ENCODE results near the gene PTPN23. TPM values are rescaled to one million over a fixed set of nuclear protein-coding genes. Genes with fewer than 3 reads are reported as not detected.
A peak's percentile ranks its signal among the peaks of the same experiment; 100 is the strongest.
"Not testable (repeated sequence)": the region's sequence is repeated elsewhere in the genome, so short reads cannot be mapped to it uniquely, and the experiment has no call there.

PTPN23 gene
- total RNA-seq, 1 donor from 2014 or later = 40.3 TPM

GRCh38 chr3:47365213-47366153 lies 15.3 kb upstream of the PTPN23 start:
- Mint-ChIP-seq H3K9me3 (ENCODE audit: unreplicated experiment) (peaks cover 3% of the 10 kb centered on the region), H3K4me1 (ENCODE audit: low read depth, unreplicated experiment) (no peaks in the 10 kb centered on the region), H3K27me3 (ENCODE audit: low read depth, unreplicated experiment) (peaks cover 4% of the 10 kb centered on the region), H3K4me3 (ENCODE audit: unreplicated experiment) (no peak overlapping the region), H3K27ac (ENCODE audit: unreplicated experiment) (no peak overlapping the region), H3K36me3 (ENCODE audit: low read depth, unreplicated experiment) (peaks cover 5% of the 10 kb centered on the region)
- Histone ChIP-seq H3K4me2 (ENCODE audit: low read length) (peak overlapping the region; percentile 3), H3K9me3 (ENCODE audit: insufficient read depth, low read depth, low read length) (no peaks in the 10 kb centered on the region), H3K27me3 (ENCODE audit: insufficient read depth, low read length) (no peaks in the 10 kb centered on the region), H3K9ac (ENCODE audit: low read length) (no peak overlapping the region), H3K27ac (ENCODE audit: low read depth, low read length) (no peak overlapping the region), H2AFZ (ENCODE audit: low read depth, low read length) (no peak overlapping the region), H3K4me1 (ENCODE audit: insufficient read depth, low read length) (no peaks in the 10 kb centered on the region), H3K36me3 (ENCODE audit: insufficient read depth, low read length) (no peaks in the 10 kb centered on the region), H4K20me1 (ENCODE audit: insufficient read depth, low read length) (no peaks in the 10 kb centered on the region), H3K4me3 (ENCODE audit: insufficient read depth, low read depth, low read length) (no peak overlapping the region), H3K79me2 (ENCODE audit: insufficient read depth, low read length) (no peaks in the 10 kb centered on the region)
- no peak for TF ChIP-seq EZH2 (IDR thresholded peaks at IDR 0.05; ENCODE audit: insufficient read depth, low read length)
- TF ChIP-seq CTCF (IDR thresholded peaks at IDR 0.05; ENCODE audit: insufficient read depth, low read depth, low read length) = no peak
- FAIRE-seq = peak; percentile 67
- peak; percentile 71 for DNase-seq (ENCODE audit: low read depth)

- Mint-ChIP-seq H3K9me3 (ENCODE audit: unreplicated experiment) (peaks cover 2% of the 10 kb centered on the region), H3K36me3 (ENCODE audit: low read depth, unreplicated experiment) (peaks cover 5% of the 10 kb centered on the region), H3K4me3 (ENCODE audit: unreplicated experiment) (no peak overlapping the region), H3K4me1 (ENCODE audit: low read depth, unreplicated experiment) (no peaks in the 10 kb centered on the region), H3K27ac (ENCODE audit: unreplicated experiment) (no peak overlapping the region), H3K27me3 (ENCODE audit: low read depth, unreplicated experiment) (peaks cover 6% of the 10 kb centered on the region)
- H3K27ac ChIP-seq (ENCODE audit: low read depth, low read length) = no peak overlapping the region
- H3K79me2 ChIP-seq (ENCODE audit: insufficient read depth, low read length) = no peaks in the 10 kb centered on the region
- no peak for TF ChIP-seq CTCF (IDR thresholded peaks at IDR 0.05; ENCODE audit: insufficient read depth, low read depth, low read length)
- TF ChIP-seq EZH2 (IDR thresholded peaks at IDR 0.05; ENCODE audit: insufficient read depth, low read length) = no peak
- H3K9ac ChIP-seq (ENCODE audit: low read length) = no peak overlapping the region
- FAIRE-seq (no peak), DNase-seq (ENCODE audit: low read depth) (no peak)
- H3K36me3 ChIP-seq (ENCODE audit: insufficient read depth, low read length) = no peaks in the 10 kb centered on the region
- no peak overlapping the region for H3K4me2 ChIP-seq (ENCODE audit: low read length)
- no peaks in the 10 kb centered on the region for H3K9me3 ChIP-seq (ENCODE audit: insufficient read depth, low read depth, low read length)
- H3K4me3 ChIP-seq (ENCODE audit: insufficient read depth, low read depth, low read length) = no peak overlapping the region
- no peaks in the 10 kb centered on the region for H3K27me3 ChIP-seq (ENCODE audit: insufficient read depth, low read length)
- H3K4me1 ChIP-seq (ENCODE audit: insufficient read depth, low read length) = no peaks in the 10 kb centered on the region
- no peaks in the 10 kb centered on the region for H4K20me1 ChIP-seq (ENCODE audit: insufficient read depth, low read length)
- no peak overlapping the region for H2AFZ ChIP-seq (ENCODE audit: low read depth, low read length)
These were observed 14.0 kb upstream of the PTPN23 start for GRCh38 chr3:47366833-47367232.

GRCh38 chr3:47367631-47368030 lies 13.2 kb upstream of the PTPN23 start:
- DNase-seq (ENCODE audit: low read depth) (no peak), FAIRE-seq (no peak)
- no peak overlapping the region for H3K27ac ChIP-seq (ENCODE audit: low read depth, low read length)
- H3K4me1 ChIP-seq (ENCODE audit: insufficient read depth, low read length) = no peaks in the 10 kb centered on the region
- no peaks in the 10 kb centered on the region for H3K9me3 ChIP-seq (ENCODE audit: insufficient read depth, low read depth, low read length)
- H3K9me3 Mint-ChIP-seq (ENCODE audit: unreplicated experiment) = peaks cover 2% of the 10 kb centered on the region
- H3K4me1 Mint-ChIP-seq (ENCODE audit: low read depth, unreplicated experiment) = no peaks in the 10 kb centered on the region
- TF ChIP-seq CTCF (IDR thresholded peaks at IDR 0.05; ENCODE audit: insufficient read depth, low read depth, low read length) (no peak), EZH2 (IDR thresholded peaks at IDR 0.05; ENCODE audit: insufficient read depth, low read length) (no peak)
- peaks cover 5% of the 10 kb centered on the region for H3K36me3 Mint-ChIP-seq (ENCODE audit: low read depth, unreplicated experiment)
- H3K4me2 ChIP-seq (ENCODE audit: low read length) = no peak overlapping the region
- no peaks in the 10 kb centered on the region for H4K20me1 ChIP-seq (ENCODE audit: insufficient read depth, low read length)
- H3K36me3 ChIP-seq (ENCODE audit: insufficient read depth, low read length) = no peaks in the 10 kb centered on the region
- H3K27ac Mint-ChIP-seq (ENCODE audit: unreplicated experiment) = no peak overlapping the region
- H3K9ac ChIP-seq (ENCODE audit: low read length) = no peak overlapping the region
- peaks cover 6% of the 10 kb centered on the region for H3K27me3 Mint-ChIP-seq (ENCODE audit: low read depth, unreplicated experiment)
- H3K4me3 Mint-ChIP-seq (ENCODE audit: unreplicated experiment) = no peak overlapping the region
- no peaks in the 10 kb centered on the region for H3K27me3 ChIP-seq (ENCODE audit: insufficient read depth, low read length)
- H2AFZ ChIP-seq (ENCODE audit: low read depth, low read length) = no peak overlapping the region
- no peaks in the 10 kb centered on the region for H3K79me2 ChIP-seq (ENCODE audit: insufficient read depth, low read length)
- H3K4me3 ChIP-seq (ENCODE audit: insufficient read depth, low read depth, low read length) = no peak overlapping the region

- not testable (repeated sequence) for H3K36me3 ChIP-seq (ENCODE audit: insufficient read depth, low read length); H3K9ac ChIP-seq (ENCODE audit: low read length); H3K27ac ChIP-seq (ENCODE audit: low read depth, low read length); H3K9me3 ChIP-seq (ENCODE audit: insufficient read depth, low read depth, low read length); H3K9me3 Mint-ChIP-seq (ENCODE audit: unreplicated experiment); H3K27ac Mint-ChIP-seq (ENCODE audit: unreplicated experiment); H3K79me2 ChIP-seq (ENCODE audit: insufficient read depth, low read length); H3K4me2 ChIP-seq (ENCODE audit: low read length); DNase-seq (ENCODE audit: low read depth); H3K4me3 ChIP-seq (ENCODE audit: insufficient read depth, low read depth, low read length); FAIRE-seq; H4K20me1 ChIP-seq (ENCODE audit: insufficient read depth, low read length); H3K4me1 Mint-ChIP-seq (ENCODE audit: low read depth, unreplicated experiment); H3K27me3 Mint-ChIP-seq (ENCODE audit: low read depth, unreplicated experiment); H3K4me1 ChIP-seq (ENCODE audit: insufficient read depth, low read length); H3K36me3 Mint-ChIP-seq (ENCODE audit: low read depth, unreplicated experiment); H3K27me3 ChIP-seq (ENCODE audit: insufficient read depth, low read length); H3K4me3 Mint-ChIP-seq (ENCODE audit: unreplicated experiment); H2AFZ ChIP-seq (ENCODE audit: low read depth, low read length)
These were observed 10.8 kb upstream of the PTPN23 start for GRCh38 chr3:47370020-47370419.

Data from astrocyte (in vitro differentiated cells and primary cell).